Colonic mucosa (tissue), 4 donors: ENCODE data around the gene PPM1F. TPM values are rescaled to one million over a fixed set of nuclear protein-coding genes. Genes with fewer than 3 reads are reported as not detected.

Source experiments
- DNase-seq: peaks from one replicate; pipeline ENCODE4 v3.0.0-alpha.2; 2020
- H3K27ac ChIP-seq: fragments of 200-600 bp; one replicate; pipeline ENCODE4 v1.8.0; 2021
- H3K27me3 ChIP-seq: fragments of 200-600 bp; one replicate; pipeline ENCODE4 v1.8.0; 2021
- H3K36me3 ChIP-seq: fragments of 200-600 bp; one replicate; pipeline ENCODE4 v1.8.0; 2021
- H3K4me1 ChIP-seq: fragments of 200-600 bp; one replicate; pipeline ENCODE4 v1.8.0; 2021; ENCODE audit warnings: mild to moderate bottlenecking
- H3K4me3 ChIP-seq: fragments of 200-600 bp; one replicate; pipeline ENCODE4 v1.8.0; 2021
- H3K9ac ChIP-seq, 2 donors: one replicate each; pipeline ENCODE4 v1.7.0; 2013; ENCODE audit warnings: control low read depth in 2 of 2, low read depth in 2 of 2, low read length in 2 of 2
- H3K9me3 ChIP-seq: fragments of 200-600 bp; one replicate; pipeline ENCODE4 v1.8.0; 2021
- CTCF ChIP-seq: fragments of 200-600 bp; IDR thresholded peaks from one replicate; pipeline ENCODE4 v1.8.0; 2022; ENCODE audit warnings: antibody characterized with exemption, mild to moderate bottlenecking
- intact Hi-C: fragments of 100-400 bp; cut with DNase I; formaldehyde crosslinking; loops from one replicate; pipeline ENCODE4 v1.14.1; 2022
- total RNA-seq, 2 donors: library from RNA; stranded (reverse); fragmentation: NEBNext Ultra II Directional in 1 of 2; extraction: Animal tissue kit (Norgen Biotek cat#: 25700) in 1 of 2; gene quantifications; one replicate each; pipeline ENCODE4 v1.2.1, GENCODE V29; 2021
- donor health status: healthy.
- donor health status: DM: no; HTN: no; CAD: no.
- donor health status: DM: no; HTN: no; CAD: no.

The PPM1F gene
- total RNA-seq, 2 donors from 2014 or later = 9.5 to 15.3 TPM

GRCh38 chr22:21975273-21975672 lies 22.6 kb upstream of the PPM1F start:
- no peak for DNase-seq
- no peak overlapping the region for H3K4me3 ChIP-seq
- H3K9ac ChIP-seq = no peak overlapping the region
- H3K27ac ChIP-seq = no peak overlapping the region
- H3K36me3 ChIP-seq = peaks cover 15% of the 10 kb centered on the region
- H3K9me3 ChIP-seq = no peaks in the 10 kb centered on the region
- no peaks in the 10 kb centered on the region for H3K4me1 ChIP-seq
- intact Hi-C loops = no loop called here
- no peak for TF ChIP-seq CTCF
- no peaks in the 10 kb centered on the region for H3K27me3 ChIP-seq

GRCh38 chr22:21974058-21974649 lies 21.5 kb upstream of the PPM1F start:
- Histone ChIP-seq H3K4me1 (no peaks in the 10 kb centered on the region), H3K9ac (no peak overlapping the region), H3K27ac (no peak overlapping the region), H3K36me3 (peaks cover 15% of the 10 kb centered on the region), H3K4me3 (no peak overlapping the region), H3K27me3 (no peaks in the 10 kb centered on the region), H3K9me3 (no peaks in the 10 kb centered on the region)
- TF ChIP-seq CTCF = no peak
- intact Hi-C loops = no loop called here
- no peak for DNase-seq

- no peak overlapping the region for H3K27ac ChIP-seq
- DNase-seq = no peak
- H3K9ac ChIP-seq = no peak overlapping the region
- H3K9me3 ChIP-seq = no peaks in the 10 kb centered on the region
- no peaks in the 10 kb centered on the region for H3K27me3 ChIP-seq
- peaks cover 15% of the 10 kb centered on the region for H3K36me3 ChIP-seq
- no peak overlapping the region for H3K4me3 ChIP-seq
- H3K4me1 ChIP-seq = no peaks in the 10 kb centered on the region
- intact Hi-C loops = no loop called here
- no peak for TF ChIP-seq CTCF
These were observed 20.2 kb upstream of the PPM1F start for GRCh38 chr22:21972806-21973205.

- intact Hi-C loops = no loop called here
- peak; percentile 45 for DNase-seq
- Histone ChIP-seq H3K27ac (no peak overlapping the region), H3K9ac (no peak overlapping the region), H3K36me3 (peaks cover 15% of the 10 kb centered on the region), H3K4me1 (no peaks in the 10 kb centered on the region), H3K9me3 (no peaks in the 10 kb centered on the region), H3K27me3 (no peaks in the 10 kb centered on the region), H3K4me3 (no peak overlapping the region)
- peak; percentile 86 for TF ChIP-seq CTCF
These were observed 19.7 kb upstream of the PPM1F start for GRCh38 chr22:21972293-21972779.

- intact Hi-C loops = no loop called here
- no peak for DNase-seq
- Histone ChIP-seq H3K27ac (no peak overlapping the region), H3K4me3 (no peak overlapping the region), H3K36me3 (peaks cover 15% of the 10 kb centered on the region), H3K4me1 (no peaks in the 10 kb centered on the region), H3K9ac (no peak overlapping the region), H3K9me3 (no peaks in the 10 kb centered on the region), H3K27me3 (no peaks in the 10 kb centered on the region)
- TF ChIP-seq CTCF = no peak
These were observed 19.2 kb upstream of the PPM1F start for GRCh38 chr22:21971858-21972275.
